Stimulated activated CD8-positive, alpha-beta memory T cell treated with anti-CD3 and anti-CD28 coated beads, Interleukin-15, amount 100 ng/mL, for 48 hours (primary cell): ENCODE results near the gene RAB8B.
A peak's percentile ranks its signal among the peaks of the same experiment; 100 is the strongest.

Experiments used
- DNase-seq, 2 donors: peaks; one replicate each; pipeline ENCODE4 v3.0.0-alpha.2; 2020; ENCODE audit warnings: low read depth in 2 of 2

RAB8B gene

GRCh38 chr15:63274427-63274826 lies 85.0 kb downstream of the RAB8B start:
- no peak for DNase-seq

DNA sequence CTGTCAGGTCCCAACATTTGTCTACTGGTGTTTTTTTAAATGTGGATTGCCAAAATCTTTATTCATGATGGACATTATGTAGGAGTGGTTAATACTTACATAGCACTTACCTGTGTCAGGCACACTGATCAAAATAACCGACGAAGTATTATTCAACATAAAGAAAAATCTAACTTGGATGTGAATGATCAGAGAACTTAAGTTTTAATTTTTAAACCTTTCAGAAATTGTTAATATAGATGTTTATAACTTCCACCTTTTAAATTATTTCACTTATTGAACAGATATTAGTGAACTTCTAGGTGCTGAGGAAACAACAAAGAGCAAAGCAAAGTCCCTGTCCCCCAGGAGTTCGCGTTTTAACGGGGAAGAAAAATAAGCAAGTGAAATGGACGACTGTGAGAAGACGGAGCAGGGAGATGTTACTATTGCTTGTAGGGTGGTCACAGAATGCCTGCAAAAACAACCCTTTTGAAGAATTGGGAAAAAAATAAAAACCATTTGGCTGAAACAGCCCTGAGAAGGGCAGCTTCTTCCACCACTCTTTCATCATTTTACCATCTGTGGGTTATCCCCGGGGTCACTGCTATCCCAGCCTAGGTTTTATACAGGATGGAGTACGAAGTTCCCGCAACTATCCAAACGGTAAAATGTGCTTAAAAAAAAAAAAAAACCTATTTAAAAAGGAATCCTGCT lies 87.1 kb downstream of the RAB8B start:
- no peak for DNase-seq

- DNase-seq, result peak; percentile 53 to 59
Observed at GRCh38 chr15:63277038-63277892, 87.9 kb downstream of the RAB8B start, which contains the start of gene APH1B. TSS of gene APH1B (plus strand) at chr15:63277605. CDS start at chr15:63277624, 19 bp downstream.

GRCh38 chr15:63277893-63278456 lies 88.6 kb downstream of the RAB8B start:
- no peak for DNase-seq

DNA sequence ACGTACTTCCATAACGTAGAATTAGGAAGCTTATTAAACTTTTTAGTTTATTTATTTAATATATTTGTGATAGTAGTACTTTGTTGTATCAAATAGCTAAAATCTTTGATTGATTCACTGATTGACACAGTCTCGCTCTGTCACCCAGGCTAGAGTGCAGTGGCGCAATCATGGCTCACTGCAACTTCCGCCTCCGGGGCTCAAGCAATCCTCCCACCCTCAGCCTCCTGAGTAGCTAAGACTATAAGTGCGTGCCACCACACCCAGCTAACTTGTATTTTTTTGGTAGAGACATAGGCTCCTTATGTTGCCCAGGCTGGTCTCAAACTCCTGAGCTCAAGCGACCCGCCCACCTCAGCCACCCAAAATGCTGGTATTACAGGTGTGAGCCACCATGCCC lies 93.7 kb downstream of the RAB8B start:
- DNase-seq, result no peak

- no peak for DNase-seq
Observed at GRCh38 chr15:63284335-63284734, 94.9 kb downstream of the RAB8B start.

GRCh38 chr15:63287109-63287508 lies 97.7 kb downstream of the RAB8B start:
- no peak for DNase-seq

- no peak for DNase-seq
Observed at GRCh38 chr15:63288342-63288741, 98.9 kb downstream of the RAB8B start.

DNA sequence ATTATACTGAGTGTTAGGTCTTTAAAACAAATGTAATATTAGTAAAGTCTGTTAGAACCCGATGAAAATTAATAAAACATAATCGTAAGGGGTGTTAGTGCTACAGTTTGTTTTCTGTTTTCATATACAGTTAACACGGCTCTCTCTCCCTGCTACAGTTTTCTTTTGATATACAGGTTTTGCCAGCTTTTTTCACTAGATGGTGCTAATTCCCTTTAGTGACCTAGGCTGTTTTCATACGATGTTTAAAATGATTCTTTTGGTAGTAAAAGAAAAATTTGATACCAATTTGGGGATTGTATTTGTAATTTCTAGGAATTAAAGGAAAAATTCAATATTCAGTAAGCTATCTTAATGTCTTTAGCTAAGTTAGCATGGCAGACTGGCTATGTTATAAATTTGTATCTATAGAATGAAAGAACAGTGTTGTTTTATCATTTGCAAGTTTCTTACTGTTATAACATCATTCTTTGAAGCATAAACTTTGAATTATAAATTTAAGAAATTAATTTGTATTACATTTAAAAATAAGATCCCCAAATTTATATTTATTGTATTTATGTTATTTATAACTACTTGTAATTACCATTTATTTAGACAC lies 99.5 kb downstream of the RAB8B start:
- no peak for DNase-seq

GRCh38 chr15:63291507-63291906 lies 102.1 kb downstream of the RAB8B start:
- no peak for DNase-seq

DNA sequence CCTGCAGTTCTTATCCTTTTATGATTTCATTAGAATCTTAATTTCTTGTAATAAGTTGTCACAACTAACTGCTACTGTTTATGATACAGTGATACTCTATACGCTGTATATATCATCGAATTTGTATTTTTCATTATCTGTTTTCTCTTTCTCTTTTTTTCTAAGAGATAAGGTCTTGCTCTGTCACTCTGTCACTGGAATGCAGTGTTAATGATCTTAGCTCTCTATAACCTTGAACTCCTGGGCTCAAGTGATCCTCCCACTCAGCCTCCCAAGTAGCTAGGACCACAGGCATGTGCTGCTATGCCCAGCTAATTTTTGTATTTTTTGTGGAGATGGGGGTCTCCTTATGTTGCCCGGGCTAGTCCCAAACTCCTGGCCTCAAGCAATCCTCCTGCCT lies 102.8 kb downstream of the RAB8B start:
- no peak for DNase-seq

DNA sequence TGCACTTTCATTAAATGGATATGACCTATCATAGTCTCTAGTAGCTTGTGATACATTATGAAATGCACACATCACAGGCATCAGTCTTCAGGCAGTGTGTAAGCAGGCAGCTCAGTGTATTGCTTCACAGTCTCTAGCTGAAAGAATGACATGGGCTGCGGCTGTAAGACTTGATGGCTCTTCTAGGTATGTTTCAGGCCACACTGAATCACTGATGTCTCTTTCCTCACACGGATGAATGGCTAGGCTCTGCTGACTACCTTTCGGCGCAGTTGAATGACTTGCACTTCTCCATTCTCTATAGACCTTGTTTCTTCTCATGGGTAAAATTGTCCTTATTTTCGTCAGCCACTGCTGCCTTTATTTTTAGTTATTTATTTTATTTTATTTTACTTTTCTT lies 103.4 kb downstream of the RAB8B start:
- no peak for DNase-seq

GRCh38 chr15:63294359-63294758 lies 105.0 kb downstream of the RAB8B start:
- no peak for DNase-seq

GRCh38 chr15:63295341-63295740 lies 105.9 kb downstream of the RAB8B start:
- no peak for DNase-seq

DNA sequence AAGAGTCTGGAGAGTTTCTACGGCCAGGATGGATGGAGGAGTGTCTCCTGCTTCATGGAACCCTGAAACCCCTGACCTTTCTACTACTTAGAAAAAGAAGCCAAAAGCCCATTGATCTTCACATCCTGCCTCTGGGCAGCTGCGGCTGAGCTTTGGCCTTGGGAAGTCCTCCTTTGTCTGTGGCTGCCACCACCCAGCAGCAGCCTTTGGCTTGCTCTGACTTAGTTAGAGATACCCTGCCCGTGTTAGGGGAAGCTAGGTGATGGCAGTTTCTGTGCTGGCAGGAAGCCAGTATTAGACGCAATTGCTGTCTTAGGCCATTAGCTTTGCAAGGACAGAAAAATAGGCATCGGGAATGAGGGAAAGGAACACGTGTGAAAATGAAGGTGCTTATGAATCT lies 106.8 kb downstream of the RAB8B start:
- no peak for DNase-seq

DNA sequence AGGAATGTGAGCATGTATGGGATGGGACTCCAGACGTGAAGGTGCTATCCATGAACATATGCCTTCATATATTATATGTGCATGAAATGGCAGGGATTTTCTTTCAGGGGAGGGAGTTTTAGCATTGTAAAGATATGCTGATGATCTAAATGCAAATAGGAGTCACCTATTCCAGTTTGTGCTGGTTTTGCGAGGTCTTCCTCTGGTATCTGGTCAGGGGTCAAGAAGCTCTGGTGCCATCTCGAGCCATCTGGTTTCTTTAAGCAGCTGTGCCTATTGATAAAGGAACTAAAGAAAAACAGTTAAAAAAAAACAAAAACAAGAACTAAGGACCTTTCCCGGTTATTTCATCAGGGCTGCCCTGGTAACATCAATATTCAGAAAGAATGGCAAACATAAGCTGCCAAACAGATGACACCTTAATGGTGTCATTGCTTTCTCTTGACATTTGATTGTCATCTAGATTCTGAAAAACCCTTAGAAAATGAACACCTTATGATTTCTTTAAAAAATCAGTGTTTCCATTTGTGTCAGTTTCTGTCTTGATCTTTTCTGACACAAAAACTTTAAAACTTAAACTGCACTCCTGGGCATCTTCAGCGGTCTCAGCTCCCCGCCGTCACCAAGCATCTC lies 110.7 kb downstream of the RAB8B start:
- no peak for DNase-seq

DNA sequence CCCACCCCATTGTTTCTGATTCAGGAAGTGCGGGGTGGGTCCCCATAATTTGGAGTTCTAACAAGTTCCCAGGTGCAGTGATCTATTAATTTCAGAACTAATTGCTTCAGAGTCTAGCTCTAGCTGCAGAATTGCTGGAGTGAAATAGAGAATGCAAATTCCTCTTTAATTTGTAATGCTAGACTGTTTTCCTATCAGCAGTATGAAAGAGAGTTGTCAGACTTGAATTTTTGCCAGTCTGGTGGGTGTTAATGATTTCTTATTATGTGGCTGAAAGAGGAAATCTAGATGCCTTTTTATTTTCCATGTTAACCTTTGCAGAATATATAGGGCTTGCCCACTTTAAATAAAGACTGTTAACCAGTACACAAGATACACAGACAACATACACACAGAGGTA lies 111.7 kb downstream of the RAB8B start:
- DNase-seq, result no peak

DNA sequence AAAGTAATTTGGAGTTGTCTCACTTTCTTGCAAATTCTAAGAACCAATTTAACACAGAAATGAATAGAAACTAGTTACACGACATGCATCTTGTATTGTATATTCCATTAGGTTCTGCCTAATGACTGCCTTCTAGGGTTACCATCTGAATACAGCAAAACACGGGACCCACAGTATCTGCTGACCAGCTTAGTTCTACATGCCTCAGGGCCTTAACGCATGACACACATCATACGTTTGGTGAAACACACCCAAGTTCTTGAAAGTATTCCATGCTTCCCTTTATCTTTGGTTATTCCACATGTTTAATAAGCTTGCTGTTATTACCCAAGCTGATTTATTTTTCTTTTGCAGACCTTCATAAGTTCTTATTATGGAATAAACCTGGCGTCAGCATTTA lies 115.9 kb downstream of the RAB8B start:
- DNase-seq, result no peak

- no peak for DNase-seq
Observed at GRCh38 chr15:63306492-63307073, 117.2 kb downstream of the RAB8B start.

- no peak for DNase-seq
Observed at GRCh38 chr15:63308491-63308890, 119.1 kb downstream of the RAB8B start.

- no peak for DNase-seq
Observed at GRCh38 chr15:63308947-63309346, 119.5 kb downstream of the RAB8B start.

GRCh38 chr15:63310646-63311045 lies 121.2 kb downstream of the RAB8B start:
- no peak for DNase-seq
